HepG2 (cell line): ENCODE data around the gene RBM12. TPM values are rescaled to one million over a fixed set of nuclear protein-coding genes. Genes with fewer than 3 reads are reported as not detected.

Experiments
- AKAP8 ChIP-seq: sonication (generic); formaldehyde crosslinking; IDR thresholded peaks from 2 replicates; pipeline ENCODE4 v1.5.1; 2020; ENCODE audit warnings: mild to moderate bottlenecking, missing genetic modification reagents
- CEBPB ChIP-seq: IDR thresholded peaks from 2 replicates; pipeline ENCODE4 v1.6.1; 2011; ENCODE audit warnings: low read depth, low read length, improper control_type of control experiment, borderline replicate concordance
- CEBPG ChIP-seq: IDR thresholded peaks from 2 replicates; pipeline ENCODE4 v1.6.1; 2016
- CHD2 ChIP-seq: IDR thresholded peaks from 2 replicates; pipeline ENCODE4 v1.6.1; 2011; ENCODE audit warnings: low read depth, low read length, improper control_type of control experiment
- GLI4 ChIP-seq: sonication (generic); formaldehyde crosslinking; IDR thresholded peaks from 2 replicates; pipeline ENCODE4 v1.5.1; 2020; ENCODE audit warnings: missing genetic modification reagents, mild to moderate bottlenecking, moderate library complexity, borderline replicate concordance
- HNF4A ChIP-seq: sonication (generic); formaldehyde crosslinking; IDR thresholded peaks from 2 replicates; pipeline ENCODE4 v1.4.0; 2020; ENCODE audit warnings: missing genetic modification reagents
- KLF16 ChIP-seq, 2 experiments: sonication (generic) in 1 of 2; formaldehyde crosslinking in 1 of 2; IDR thresholded peaks; 2 replicates each; pipeline versions ENCODE4 v1.6.1 to v1.8.0; 2016 to 2023; ENCODE audit warnings: missing genetic modification reagents in 2 of 2, missing compliant biosample characterization in 1 of 2
- MAZ ChIP-seq, 2 experiments: sonication (generic) in 1 of 2; formaldehyde crosslinking in 1 of 2; IDR thresholded peaks; 2 replicates each; pipeline versions ENCODE4 v1.5.0 to v1.6.1; 2012 to 2020; ENCODE audit warnings: low read depth in 2 of 2, mild to moderate bottlenecking in 2 of 2, borderline replicate concordance in 1 of 2, improper control_type of control experiment in 1 of 2, low read length in 1 of 2, missing genetic modification reagents in 1 of 2, moderate library complexity in 1 of 2
- MEF2D ChIP-seq: sonication (generic); formaldehyde crosslinking; IDR thresholded peaks from 2 replicates; pipeline ENCODE4 v1.5.1; 2020; ENCODE audit warnings: mild to moderate bottlenecking, missing genetic modification reagents
- NR2F6 ChIP-seq, 2 experiments: IDR thresholded peaks; 2 replicates each; pipeline ENCODE4 v1.6.1; 2016; ENCODE audit warnings: antibody characterized with exemption in 1 of 2, mild to moderate bottlenecking in 1 of 2
- PCBP2 ChIP-seq: fragments of 200-400 bp; formaldehyde crosslinking; optimal IDR thresholded peaks from 2 replicates; pipeline ENCODE3; 2018; ENCODE audit warnings: low read length, low read depth; ENCODE audit not compliant: poor library complexity, severe bottlenecking
- POLR2G ChIP-seq: fragments of 200-400 bp; formaldehyde crosslinking; IDR thresholded peaks from 2 replicates; pipeline ENCODE4 v1.6.1; 2018; ENCODE audit warnings: mild to moderate bottlenecking, low read depth, low read length, moderate library complexity
- SAFB2 ChIP-seq: sonication (generic); formaldehyde crosslinking; IDR thresholded peaks from 2 replicates; pipeline ENCODE4 v1.5.1; 2020; ENCODE audit warnings: missing genetic modification reagents, low read depth, mild to moderate bottlenecking, borderline replicate concordance
- SP4 ChIP-seq: sonication (generic); formaldehyde crosslinking; IDR thresholded peaks from 2 replicates; pipeline ENCODE4 v1.8.1; 2023; ENCODE audit warnings: mild to moderate bottlenecking, missing genetic modification reagents
- SRSF9 ChIP-seq: fragments of 200-400 bp; formaldehyde crosslinking; IDR thresholded peaks from 2 replicates; pipeline ENCODE4 v1.6.1; 2018; ENCODE audit warnings: borderline replicate concordance, mild to moderate bottlenecking, low read depth, low read length; ENCODE audit not compliant: insufficient read depth, poor library complexity, severe bottlenecking
- ZNF143 ChIP-seq: sonication (generic); formaldehyde crosslinking; IDR thresholded peaks from 2 replicates; pipeline ENCODE4 v1.4.0; 2020; ENCODE audit warnings: missing genetic modification reagents
- ZNF292 ChIP-seq: sonication (generic); formaldehyde crosslinking; IDR thresholded peaks from 2 replicates; pipeline ENCODE4 v1.8.1; 2022; ENCODE audit warnings: mild to moderate bottlenecking, low read depth, missing genetic modification reagents, borderline replicate concordance
- ZNF484 ChIP-seq: sonication (generic); formaldehyde crosslinking; IDR thresholded peaks from 2 replicates; pipeline ENCODE4 v1.5.1; 2020; ENCODE audit warnings: mild to moderate bottlenecking, low read depth, missing genetic modification reagents, borderline replicate concordance
- ZNF605 ChIP-seq: sonication (generic); formaldehyde crosslinking; IDR thresholded peaks from 2 replicates; pipeline ENCODE4 v1.8.0; 2022; ENCODE audit warnings: mild to moderate bottlenecking, missing genetic modification reagents
- ZNF709 ChIP-seq: sonication (generic); formaldehyde crosslinking; IDR thresholded peaks from 2 replicates; pipeline ENCODE4 v1.5.0; 2020; ENCODE audit warnings: mild to moderate bottlenecking, missing genetic modification reagents
- ZNF747 ChIP-seq: sonication (generic); formaldehyde crosslinking; IDR thresholded peaks from 2 replicates; pipeline ENCODE4 v1.8.1; 2023; ENCODE audit warnings: missing genetic modification reagents, mild to moderate bottlenecking, borderline replicate concordance
- polyA plus RNA-seq, 8 experiments: library from polyadenylated mRNA; depleted of rRNA in 3 of 8; stranded (reverse) in 7 of 8; unstranded in 1 of 8; fragments of >200 nt; fragmentation: Illumina TruSeq in 4 of 8; extraction: Trizol in 4 of 8; gene quantifications; 2 replicates each; pipeline versions ENCODE4 v1.2.1 to v1.2.3, GENCODE V29; 2011 to 2016; ENCODE audit warnings: low read depth in 4 of 8, missing spikeins in 1 of 8, mixed read lengths in 1 of 8; ENCODE audit not compliant: insufficient read depth in 1 of 8
- total RNA-seq, 5 experiments: library from RNA; depleted of rRNA; stranded (reverse); fragments of >200 nt; fragmentation: Illumina TruSeq; extraction: Trizol; gene quantifications; 2 replicates each; pipeline ENCODE4 v1.2.3, GENCODE V29; 2016; ENCODE audit warnings: low read depth in 1 of 5
- TF ChIP-seq, protein P1 (sequence below): IDR thresholded peaks from 2 replicates; pipeline ENCODE4 v1.6.1; 2012; ENCODE audit warnings: low read depth, low read length, improper control_type of control experiment
- TF ChIP-seq, protein P2 (sequence below): sonication (generic); formaldehyde crosslinking; IDR thresholded peaks from 2 replicates; pipeline ENCODE4 v1.5.1; 2020; ENCODE audit warnings: missing genetic modification reagents, mild to moderate bottlenecking, borderline replicate concordance
- TF ChIP-seq, protein P3 (sequence below): sonication (generic); formaldehyde crosslinking; IDR thresholded peaks from 2 replicates; pipeline ENCODE4 v1.4.0; 2020; ENCODE audit warnings: missing genetic modification reagents

RBM12 gene
- total and polyA plus RNA-seq, 2 of the 13 experiments (the other 11 are each of a cell fraction or from before 2014, with no cell fraction given) = 97.9 to 104 TPM

DNA sequence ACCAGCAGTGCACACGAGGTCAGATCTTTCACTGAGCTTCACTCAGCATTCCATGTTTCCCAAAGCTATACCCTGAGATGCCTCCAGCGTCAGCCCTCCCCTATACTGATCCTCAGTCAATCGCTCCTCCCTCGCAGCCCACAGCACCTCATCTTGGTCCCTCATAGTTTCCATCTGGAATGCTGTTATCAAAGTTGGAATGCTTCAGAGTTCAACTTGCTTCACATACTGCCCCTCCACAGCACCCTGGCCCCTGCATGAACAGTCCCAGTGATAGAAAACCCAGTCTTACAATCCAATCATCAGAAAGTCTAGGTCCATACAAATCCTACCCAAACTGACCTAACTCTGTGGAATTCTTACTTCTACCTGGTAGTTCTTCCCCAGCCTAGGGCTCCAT lies 29.0 kb downstream of the RBM12 start (continued):
- TF ChIP-seq CEBPB (peak; percentile 66; the same call in 1 of the 2 replicates), PCBP2 (no peak), POLR2G (peak; percentile 38; the same call in 1 of the 2 replicates), NR2F6 (IDR thresholded peaks at IDR 0.05) (no peak), NR2F6 (CRISPR knock-in tag; IDR thresholded peaks at IDR 0.05) (no peak), HNF4A (peak; percentile 50; the same call in 1 of the 2 replicates), AKAP8 (CRISPR knock-in tag) (0 out of 2 replicates have a peak, but pooled peaks have one; percentile 15), ZNF709 (no peak), SAFB2 (no peak), CHD2 (no peak), KLF16 (CRISPR knock-in tag; IDR thresholded peaks at IDR 0.05) (0 out of 4 replicates have a peak, but pooled peaks of 1 of the 2 experiments have one; percentile 27), SP4 (CRISPR knock-in tag) (0 out of 2 replicates have a peak, but pooled peaks have one; percentile 54), SRSF9 (no peak), GLI4 (CRISPR knock-in tag) (0 out of 2 replicates have a peak, but pooled peaks have one; percentile 29), MEF2D (peak; percentile 47; the same call in 1 of the 2 replicates), ZNF747 (CRISPR knock-in tag) (no peak), ZNF292 (CRISPR knock-in tag) (peak; percentile 10; the same call in 1 of the 2 replicates), ZNF143 (CRISPR knock-in tag) (no peak), ZNF605 (CRISPR knock-in tag) (no peak), ZNF484 (CRISPR knock-in tag) (no peak), MAZ (IDR thresholded peaks at IDR 0.05; ENCODE audit: borderline replicate concordance, low read depth, low read length) (0 out of 2 replicates have a peak, but pooled peaks have one; percentile 33), MAZ (CRISPR knock-in tag; IDR thresholded peaks at IDR 0.05; ENCODE audit: low read depth) (no peak), CEBPG (no peak)
- TF ChIP-seq, protein P1, sequence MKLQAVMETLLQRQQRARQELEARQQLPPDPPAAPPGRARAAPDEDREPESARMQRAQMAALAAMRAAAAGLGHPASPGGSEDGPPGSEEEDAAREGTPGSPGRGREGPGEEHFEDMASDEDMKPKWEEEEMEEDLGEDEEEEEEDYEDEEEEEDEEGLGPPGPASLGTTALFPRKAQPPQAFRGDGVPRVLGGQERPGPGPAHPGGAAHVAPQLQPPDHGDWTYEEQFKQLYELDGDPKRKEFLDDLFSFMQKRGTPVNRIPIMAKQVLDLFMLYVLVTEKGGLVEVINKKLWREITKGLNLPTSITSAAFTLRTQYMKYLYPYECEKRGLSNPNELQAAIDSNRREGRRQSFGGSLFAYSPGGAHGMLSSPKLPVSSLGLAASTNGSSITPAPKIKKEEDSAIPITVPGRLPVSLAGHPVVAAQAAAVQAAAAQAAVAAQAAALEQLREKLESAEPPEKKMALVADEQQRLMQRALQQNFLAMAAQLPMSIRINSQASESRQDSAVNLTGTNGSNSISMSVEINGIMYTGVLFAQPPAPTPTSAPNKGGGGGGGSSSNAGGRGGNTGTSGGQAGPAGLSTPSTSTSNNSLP = peak; percentile 51; the same call in 1 of the 2 replicates
- TF ChIP-seq, protein P2, sequence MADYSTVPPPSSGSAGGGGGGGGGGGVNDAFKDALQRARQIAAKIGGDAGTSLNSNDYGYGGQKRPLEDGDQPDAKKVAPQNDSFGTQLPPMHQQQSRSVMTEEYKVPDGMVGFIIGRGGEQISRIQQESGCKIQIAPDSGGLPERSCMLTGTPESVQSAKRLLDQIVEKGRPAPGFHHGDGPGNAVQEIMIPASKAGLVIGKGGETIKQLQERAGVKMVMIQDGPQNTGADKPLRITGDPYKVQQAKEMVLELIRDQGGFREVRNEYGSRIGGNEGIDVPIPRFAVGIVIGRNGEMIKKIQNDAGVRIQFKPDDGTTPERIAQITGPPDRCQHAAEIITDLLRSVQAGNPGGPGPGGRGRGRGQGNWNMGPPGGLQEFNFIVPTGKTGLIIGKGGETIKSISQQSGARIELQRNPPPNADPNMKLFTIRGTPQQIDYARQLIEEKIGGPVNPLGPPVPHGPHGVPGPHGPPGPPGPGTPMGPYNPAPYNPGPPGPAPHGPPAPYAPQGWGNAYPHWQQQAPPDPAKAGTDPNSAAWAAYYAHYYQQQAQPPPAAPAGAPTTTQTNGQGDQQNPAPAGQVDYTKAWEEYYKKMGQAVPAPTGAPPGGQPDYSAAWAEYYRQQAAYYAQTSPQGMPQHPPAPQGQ (CRISPR knock-in tag) = 0 out of 2 replicates have a peak, but pooled peaks have one; percentile 50
- TF ChIP-seq, protein P3, sequence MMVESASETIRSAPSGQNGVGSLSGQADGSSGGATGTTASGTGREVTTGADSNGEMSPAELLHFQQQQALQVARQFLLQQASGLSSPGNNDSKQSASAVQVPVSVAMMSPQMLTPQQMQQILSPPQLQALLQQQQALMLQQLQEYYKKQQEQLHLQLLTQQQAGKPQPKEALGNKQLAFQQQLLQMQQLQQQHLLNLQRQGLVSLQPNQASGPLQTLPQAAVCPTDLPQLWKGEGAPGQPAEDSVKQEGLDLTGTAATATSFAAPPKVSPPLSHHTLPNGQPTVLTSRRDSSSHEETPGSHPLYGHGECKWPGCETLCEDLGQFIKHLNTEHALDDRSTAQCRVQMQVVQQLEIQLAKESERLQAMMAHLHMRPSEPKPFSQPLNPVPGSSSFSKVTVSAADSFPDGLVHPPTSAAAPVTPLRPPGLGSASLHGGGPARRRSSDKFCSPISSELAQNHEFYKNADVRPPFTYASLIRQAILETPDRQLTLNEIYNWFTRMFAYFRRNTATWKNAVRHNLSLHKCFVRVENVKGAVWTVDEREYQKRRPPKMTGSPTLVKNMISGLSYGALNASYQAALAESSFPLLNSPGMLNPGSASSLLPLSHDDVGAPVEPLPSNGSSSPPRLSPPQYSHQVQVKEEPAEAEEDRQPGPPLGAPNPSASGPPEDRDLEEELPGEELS = no peak
